RWPE2 (cell line): Measurements from ENCODE around the gene IMPG2.

Source experiments
- ATAC-seq: fragments of 200-7000 bp; cut with Tn5 transposase; 3 replicates; pipeline ENCODE4 v1.9.1; 2021; ENCODE audit warnings: low read depth
- DNase-seq: peaks from one replicate; pipeline ENCODE4 v3.0.0-alpha.2; 2020; ENCODE audit warnings: low spot score
- H3K27ac ChIP-seq: fragments of 450-650 bp; 2 replicates; pipeline ENCODE4 v1.5.1; 2017; ENCODE audit warnings: mild to moderate bottlenecking; ENCODE audit not compliant: poor library complexity, severe bottlenecking
- H3K27me3 ChIP-seq: fragments of 250-450 bp; sonication (Bioruptor Pico); 2 replicates; pipeline ENCODE4 v1.5.1; 2021; ENCODE audit warnings: mild to moderate bottlenecking, moderate library complexity; ENCODE audit not compliant: insufficient read depth, poor library complexity, severe bottlenecking
- H3K36me3 ChIP-seq: fragments of 250-450 bp; sonication (Bioruptor Pico); 2 replicates; pipeline ENCODE4 v1.5.1; 2020; ENCODE audit warnings: low read depth, mild to moderate bottlenecking, moderate library complexity
- H3K4me1 ChIP-seq: fragments of 250-450 bp; sonication (Bioruptor Pico); 2 replicates; pipeline ENCODE4 v1.5.1; 2021; ENCODE audit warnings: mild to moderate bottlenecking, moderate library complexity; ENCODE audit not compliant: insufficient read depth, poor library complexity, severe bottlenecking
- H3K4me3 ChIP-seq: fragments of 250-450 bp; sonication (Bioruptor Pico); 2 replicates; pipeline ENCODE4 v1.5.1; 2021; ENCODE audit warnings: mild to moderate bottlenecking, moderate library complexity; ENCODE audit not compliant: severe bottlenecking
- H3K9me3 ChIP-seq: fragments of 250-450 bp; sonication (Bioruptor Pico); 2 replicates; pipeline ENCODE4 v1.5.1; 2021; ENCODE audit warnings: mild to moderate bottlenecking, moderate library complexity; ENCODE audit not compliant: severe bottlenecking
- TF ChIP-seq, protein P1 (sequence below): fragments of 450-650 bp; IDR thresholded peaks from one replicate; pipeline ENCODE4 v1.5.1; 2017; ENCODE audit warnings: mild to moderate bottlenecking, moderate library complexity; ENCODE audit not compliant: poor library complexity, severe bottlenecking

Gene IMPG2

DNA sequence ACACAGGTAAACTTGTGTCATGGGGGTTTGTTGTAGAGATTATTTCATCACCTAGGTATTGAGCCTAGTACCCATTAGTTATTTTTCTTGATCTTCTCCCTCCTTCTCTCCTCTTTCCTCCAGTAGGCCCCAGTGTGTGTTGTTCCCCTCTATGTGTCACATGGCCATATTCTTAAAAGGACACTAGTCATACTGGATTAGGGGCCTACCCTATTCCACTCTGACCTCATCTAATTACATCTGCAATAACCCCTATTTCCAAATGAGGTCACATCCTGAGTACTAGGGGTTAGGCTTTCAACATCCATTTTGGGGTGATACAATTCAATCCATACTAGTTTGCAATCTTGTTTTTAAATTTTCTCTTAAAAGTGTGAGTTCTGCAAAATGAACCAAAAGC is 142.8 kb downstream of the IMPG2 start:
- Histone ChIP-seq H3K27ac (no peak overlapping the region), H3K4me3 (no peak overlapping the region), H3K9me3 (peaks cover 2% of the 10 kb centered on the region), H3K27me3 (no peaks in the 10 kb centered on the region), H3K36me3 (no peaks in the 10 kb centered on the region), H3K4me1 (no peaks in the 10 kb centered on the region)
- TF ChIP-seq, protein P1, sequence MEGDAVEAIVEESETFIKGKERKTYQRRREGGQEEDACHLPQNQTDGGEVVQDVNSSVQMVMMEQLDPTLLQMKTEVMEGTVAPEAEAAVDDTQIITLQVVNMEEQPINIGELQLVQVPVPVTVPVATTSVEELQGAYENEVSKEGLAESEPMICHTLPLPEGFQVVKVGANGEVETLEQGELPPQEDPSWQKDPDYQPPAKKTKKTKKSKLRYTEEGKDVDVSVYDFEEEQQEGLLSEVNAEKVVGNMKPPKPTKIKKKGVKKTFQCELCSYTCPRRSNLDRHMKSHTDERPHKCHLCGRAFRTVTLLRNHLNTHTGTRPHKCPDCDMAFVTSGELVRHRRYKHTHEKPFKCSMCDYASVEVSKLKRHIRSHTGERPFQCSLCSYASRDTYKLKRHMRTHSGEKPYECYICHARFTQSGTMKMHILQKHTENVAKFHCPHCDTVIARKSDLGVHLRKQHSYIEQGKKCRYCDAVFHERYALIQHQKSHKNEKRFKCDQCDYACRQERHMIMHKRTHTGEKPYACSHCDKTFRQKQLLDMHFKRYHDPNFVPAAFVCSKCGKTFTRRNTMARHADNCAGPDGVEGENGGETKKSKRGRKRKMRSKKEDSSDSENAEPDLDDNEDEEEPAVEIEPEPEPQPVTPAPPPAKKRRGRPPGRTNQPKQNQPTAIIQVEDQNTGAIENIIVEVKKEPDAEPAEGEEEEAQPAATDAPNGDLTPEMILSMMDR: no peak
- ATAC-seq (no peak), DNase-seq (no peak)
